ENCODE results near the gene ADAM29.
"Not testable (repeated sequence)": the region's sequence is repeated elsewhere in the genome, so short reads cannot be mapped to it uniquely, and the experiment has no call there.

Gene ADAM29

DNA sequence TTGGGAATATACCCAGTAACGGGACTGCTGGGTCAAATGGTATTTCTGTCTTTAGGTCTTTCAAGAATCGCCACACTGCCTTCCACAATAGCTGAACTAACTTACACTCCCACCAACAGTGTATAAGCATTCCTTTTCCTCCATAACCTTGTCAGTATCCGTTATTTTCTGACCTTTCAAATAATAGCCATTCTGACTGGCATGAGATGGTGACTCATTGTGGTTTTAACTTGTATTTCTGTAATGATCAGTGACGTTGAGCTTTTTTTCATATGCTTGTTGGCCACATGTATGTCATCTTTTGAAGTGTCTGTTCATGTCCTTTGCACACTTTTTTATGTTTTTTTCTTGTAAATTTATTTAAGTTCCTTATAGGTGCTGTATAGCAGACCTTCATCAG, 81.2 kb downstream of the ADAM29 start (continued):
- TF ChIP-seq, protein P1, sequence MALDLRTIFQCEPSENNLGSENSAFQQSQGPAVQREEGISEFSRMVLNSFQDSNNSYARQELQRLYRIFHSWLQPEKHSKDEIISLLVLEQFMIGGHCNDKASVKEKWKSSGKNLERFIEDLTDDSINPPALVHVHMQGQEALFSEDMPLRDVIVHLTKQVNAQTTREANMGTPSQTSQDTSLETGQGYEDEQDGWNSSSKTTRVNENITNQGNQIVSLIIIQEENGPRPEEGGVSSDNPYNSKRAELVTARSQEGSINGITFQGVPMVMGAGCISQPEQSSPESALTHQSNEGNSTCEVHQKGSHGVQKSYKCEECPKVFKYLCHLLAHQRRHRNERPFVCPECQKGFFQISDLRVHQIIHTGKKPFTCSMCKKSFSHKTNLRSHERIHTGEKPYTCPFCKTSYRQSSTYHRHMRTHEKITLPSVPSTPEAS (tag by site-specific recombination; IDR thresholded peaks at IDR 0.05): no peak
- TF ChIP-seq, protein P2, sequence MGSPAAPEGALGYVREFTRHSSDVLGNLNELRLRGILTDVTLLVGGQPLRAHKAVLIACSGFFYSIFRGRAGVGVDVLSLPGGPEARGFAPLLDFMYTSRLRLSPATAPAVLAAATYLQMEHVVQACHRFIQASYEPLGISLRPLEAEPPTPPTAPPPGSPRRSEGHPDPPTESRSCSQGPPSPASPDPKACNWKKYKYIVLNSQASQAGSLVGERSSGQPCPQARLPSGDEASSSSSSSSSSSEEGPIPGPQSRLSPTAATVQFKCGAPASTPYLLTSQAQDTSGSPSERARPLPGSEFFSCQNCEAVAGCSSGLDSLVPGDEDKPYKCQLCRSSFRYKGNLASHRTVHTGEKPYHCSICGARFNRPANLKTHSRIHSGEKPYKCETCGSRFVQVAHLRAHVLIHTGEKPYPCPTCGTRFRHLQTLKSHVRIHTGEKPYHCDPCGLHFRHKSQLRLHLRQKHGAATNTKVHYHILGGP (tag by site-specific recombination; IDR thresholded peaks at IDR 0.05): no peak
- TF ChIP-seq ZNF510 (tag by site-specific recombination; IDR thresholded peaks at IDR 0.05; ENCODE audit: insufficient replicate concordance): no peak

DNA sequence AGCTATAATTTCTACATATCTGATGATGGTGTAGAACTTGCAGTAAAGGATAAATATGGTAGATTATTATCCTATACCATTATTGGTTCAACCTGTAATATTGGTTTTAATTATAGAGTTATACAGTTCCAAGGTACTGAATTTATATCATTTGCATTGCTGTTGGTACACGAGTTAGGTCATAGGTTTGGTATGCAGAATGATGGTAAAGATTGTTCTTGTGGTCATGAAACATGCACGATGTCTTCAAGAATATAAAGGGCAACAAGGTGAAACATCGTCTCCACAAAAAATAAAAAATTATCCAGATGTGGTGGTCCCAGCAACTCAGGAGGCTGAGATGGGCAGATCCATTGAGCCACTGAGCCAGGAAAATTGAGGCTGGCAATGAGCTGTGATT, 99.6 kb downstream of the ADAM29 start:
- no peaks in the 10 kb centered on the region for H3K4me1 ChIP-seq (ENCODE audit: control insufficient read depth, insufficient read depth, low read length)
- H3K4me3 ChIP-seq (ENCODE audit: low read depth, low read length): no peak overlapping the region
- CTCF ChIA-PET: no interaction called here
- no peaks in the 10 kb centered on the region for H3K36me3 ChIP-seq (ENCODE audit: control insufficient read depth in 2 of 2, insufficient read depth in 1 of 2, low read length in 2 of 2)
- POLR2A ChIA-PET: no interaction called here
- H3K27ac ChIP-seq (ENCODE audit: extremely low read depth, low read depth, low read length): no peak overlapping the region
- H3K9me3 ChIP-seq (ENCODE audit: control insufficient read depth, insufficient read depth, low read depth, low read length): no peaks in the 10 kb centered on the region
- no peak for TF ChIP-seq KLF8 (tag by site-specific recombination; IDR thresholded peaks at IDR 0.05)
- no peak for TF ChIP-seq KLF10 (tag by site-specific recombination; IDR thresholded peaks at IDR 0.05)
- TF ChIP-seq, protein P3, sequence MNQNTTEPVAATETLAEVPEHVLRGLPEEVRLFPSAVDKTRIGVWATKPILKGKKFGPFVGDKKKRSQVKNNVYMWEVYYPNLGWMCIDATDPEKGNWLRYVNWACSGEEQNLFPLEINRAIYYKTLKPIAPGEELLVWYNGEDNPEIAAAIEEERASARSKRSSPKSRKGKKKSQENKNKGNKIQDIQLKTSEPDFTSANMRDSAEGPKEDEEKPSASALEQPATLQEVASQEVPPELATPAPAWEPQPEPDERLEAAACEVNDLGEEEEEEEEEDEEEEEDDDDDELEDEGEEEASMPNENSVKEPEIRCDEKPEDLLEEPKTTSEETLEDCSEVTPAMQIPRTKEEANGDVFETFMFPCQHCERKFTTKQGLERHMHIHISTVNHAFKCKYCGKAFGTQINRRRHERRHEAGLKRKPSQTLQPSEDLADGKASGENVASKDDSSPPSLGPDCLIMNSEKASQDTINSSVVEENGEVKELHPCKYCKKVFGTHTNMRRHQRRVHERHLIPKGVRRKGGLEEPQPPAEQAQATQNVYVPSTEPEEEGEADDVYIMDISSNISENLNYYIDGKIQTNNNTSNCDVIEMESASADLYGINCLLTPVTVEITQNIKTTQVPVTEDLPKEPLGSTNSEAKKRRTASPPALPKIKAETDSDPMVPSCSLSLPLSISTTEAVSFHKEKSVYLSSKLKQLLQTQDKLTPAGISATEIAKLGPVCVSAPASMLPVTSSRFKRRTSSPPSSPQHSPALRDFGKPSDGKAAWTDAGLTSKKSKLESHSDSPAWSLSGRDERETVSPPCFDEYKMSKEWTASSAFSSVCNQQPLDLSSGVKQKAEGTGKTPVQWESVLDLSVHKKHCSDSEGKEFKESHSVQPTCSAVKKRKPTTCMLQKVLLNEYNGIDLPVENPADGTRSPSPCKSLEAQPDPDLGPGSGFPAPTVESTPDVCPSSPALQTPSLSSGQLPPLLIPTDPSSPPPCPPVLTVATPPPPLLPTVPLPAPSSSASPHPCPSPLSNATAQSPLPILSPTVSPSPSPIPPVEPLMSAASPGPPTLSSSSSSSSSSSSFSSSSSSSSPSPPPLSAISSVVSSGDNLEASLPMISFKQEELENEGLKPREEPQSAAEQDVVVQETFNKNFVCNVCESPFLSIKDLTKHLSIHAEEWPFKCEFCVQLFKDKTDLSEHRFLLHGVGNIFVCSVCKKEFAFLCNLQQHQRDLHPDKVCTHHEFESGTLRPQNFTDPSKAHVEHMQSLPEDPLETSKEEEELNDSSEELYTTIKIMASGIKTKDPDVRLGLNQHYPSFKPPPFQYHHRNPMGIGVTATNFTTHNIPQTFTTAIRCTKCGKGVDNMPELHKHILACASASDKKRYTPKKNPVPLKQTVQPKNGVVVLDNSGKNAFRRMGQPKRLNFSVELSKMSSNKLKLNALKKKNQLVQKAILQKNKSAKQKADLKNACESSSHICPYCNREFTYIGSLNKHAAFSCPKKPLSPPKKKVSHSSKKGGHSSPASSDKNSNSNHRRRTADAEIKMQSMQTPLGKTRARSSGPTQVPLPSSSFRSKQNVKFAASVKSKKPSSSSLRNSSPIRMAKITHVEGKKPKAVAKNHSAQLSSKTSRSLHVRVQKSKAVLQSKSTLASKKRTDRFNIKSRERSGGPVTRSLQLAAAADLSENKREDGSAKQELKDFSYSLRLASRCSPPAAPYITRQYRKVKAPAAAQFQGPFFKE (tag by site-specific recombination; IDR thresholded peaks at IDR 0.05; ENCODE audit: borderline replicate concordance): no peak
- TF ChIP-seq, protein P4, sequence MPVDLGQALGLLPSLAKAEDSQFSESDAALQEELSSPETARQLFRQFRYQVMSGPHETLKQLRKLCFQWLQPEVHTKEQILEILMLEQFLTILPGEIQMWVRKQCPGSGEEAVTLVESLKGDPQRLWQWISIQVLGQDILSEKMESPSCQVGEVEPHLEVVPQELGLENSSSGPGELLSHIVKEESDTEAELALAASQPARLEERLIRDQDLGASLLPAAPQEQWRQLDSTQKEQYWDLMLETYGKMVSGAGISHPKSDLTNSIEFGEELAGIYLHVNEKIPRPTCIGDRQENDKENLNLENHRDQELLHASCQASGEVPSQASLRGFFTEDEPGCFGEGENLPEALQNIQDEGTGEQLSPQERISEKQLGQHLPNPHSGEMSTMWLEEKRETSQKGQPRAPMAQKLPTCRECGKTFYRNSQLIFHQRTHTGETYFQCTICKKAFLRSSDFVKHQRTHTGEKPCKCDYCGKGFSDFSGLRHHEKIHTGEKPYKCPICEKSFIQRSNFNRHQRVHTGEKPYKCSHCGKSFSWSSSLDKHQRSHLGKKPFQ (tag by site-specific recombination; IDR thresholded peaks at IDR 0.05): no peak

DNA sequence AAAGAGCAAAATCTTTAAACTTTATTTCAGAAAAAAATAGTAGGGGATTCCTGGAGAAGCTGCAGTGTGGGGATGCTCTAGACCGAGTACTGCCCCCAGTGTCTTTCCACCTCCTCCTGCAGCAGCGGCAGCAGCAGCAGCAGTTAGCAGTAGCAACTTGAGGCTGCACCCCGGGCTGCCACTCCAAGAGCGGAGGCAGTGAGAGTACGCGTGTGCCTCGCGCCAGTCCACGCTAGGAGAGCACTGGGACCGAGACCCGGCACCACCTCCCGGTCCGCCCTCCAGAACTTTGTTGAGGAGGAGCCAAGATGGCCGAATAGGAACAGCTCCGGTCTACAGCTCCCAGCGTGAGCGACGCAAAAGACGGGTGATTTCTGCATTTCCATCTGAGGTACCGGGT, 101.3 kb downstream of the ADAM29 start:
- POLR2A ChIA-PET; CTCF ChIA-PET; H3K36me3 ChIP-seq (ENCODE audit: control insufficient read depth in 2 of 2, insufficient read depth in 1 of 2, low read length in 2 of 2); H3K9me3 ChIP-seq (ENCODE audit: control insufficient read depth, insufficient read depth, low read depth, low read length); H3K27ac ChIP-seq (ENCODE audit: extremely low read depth, low read depth, low read length); H3K4me1 ChIP-seq (ENCODE audit: control insufficient read depth, insufficient read depth, low read length); H3K4me3 ChIP-seq (ENCODE audit: low read depth, low read length): not testable (repeated sequence)
